Inferior parietal cortex (tissue), 1 donor: ENCODE data around the gene CMC2.

ENCODE experiments used
- DNase-seq: peaks from one replicate; pipeline ENCODE4 v3.0.0-alpha.2; 2016; ENCODE audit errors: extremely low spot score

Gene CMC2

GRCh38 chr16:80931801-80932707 lies 74.6 kb downstream of the CMC2 start:
- peak; percentile 28 for DNase-seq

GRCh38 chr16:80924372-80924978 lies 82.2 kb downstream of the CMC2 start:
- DNase-seq = peak; percentile 24

GRCh38 chr16:80923356-80923755 lies 83.3 kb downstream of the CMC2 start:
- DNase-seq = no peak
